HUES64 (cell line): ENCODE measurements around the gene DMRTA1.
"Not testable (repeated sequence)": the region's sequence is repeated elsewhere in the genome, so short reads cannot be mapped to it uniquely, and the experiment has no call there.

Experiments used
- H3K27ac ChIP-seq: 2 replicates; pipeline ENCODE4 v1.7.0; 2013; ENCODE audit warnings: low read depth, low read length, inconsistent platforms
- H3K27me3 ChIP-seq: 2 replicates; pipeline ENCODE4 v1.6.1; 2013; ENCODE audit warnings: mild to moderate bottlenecking, low read length; ENCODE audit not compliant: insufficient read depth
- H3K36me3 ChIP-seq: 2 replicates; pipeline ENCODE4 v1.6.1; 2013; ENCODE audit warnings: mild to moderate bottlenecking, low read length; ENCODE audit not compliant: insufficient read depth
- H3K4me1 ChIP-seq: 2 replicates; pipeline ENCODE4 v1.6.1; 2013; ENCODE audit warnings: mild to moderate bottlenecking, low read length, moderate library complexity; ENCODE audit not compliant: insufficient read depth
- H3K4me3 ChIP-seq: 2 replicates; pipeline ENCODE4 v1.5.1; 2013; ENCODE audit warnings: mild to moderate bottlenecking, low read length, moderate library complexity
- H3K9ac ChIP-seq: 2 replicates; pipeline ENCODE4 v1.6.1; 2013; ENCODE audit warnings: mild to moderate bottlenecking, low read depth, low read length
- H3K9me3 ChIP-seq: 2 replicates; pipeline ENCODE4 v1.6.1; 2013; ENCODE audit warnings: low read depth, low read length; ENCODE audit not compliant: insufficient read depth
- WGBS: fragments of 150-250, 120-280 bp; methylation state at CpG from one replicate; pipeline ENCODE4 v1.1.7; 2013; ENCODE audit warnings: missing lambda C conversion rate; 5-methylcytosine and 5-hydroxymethylcytosine counted together

Gene DMRTA1

DNA sequence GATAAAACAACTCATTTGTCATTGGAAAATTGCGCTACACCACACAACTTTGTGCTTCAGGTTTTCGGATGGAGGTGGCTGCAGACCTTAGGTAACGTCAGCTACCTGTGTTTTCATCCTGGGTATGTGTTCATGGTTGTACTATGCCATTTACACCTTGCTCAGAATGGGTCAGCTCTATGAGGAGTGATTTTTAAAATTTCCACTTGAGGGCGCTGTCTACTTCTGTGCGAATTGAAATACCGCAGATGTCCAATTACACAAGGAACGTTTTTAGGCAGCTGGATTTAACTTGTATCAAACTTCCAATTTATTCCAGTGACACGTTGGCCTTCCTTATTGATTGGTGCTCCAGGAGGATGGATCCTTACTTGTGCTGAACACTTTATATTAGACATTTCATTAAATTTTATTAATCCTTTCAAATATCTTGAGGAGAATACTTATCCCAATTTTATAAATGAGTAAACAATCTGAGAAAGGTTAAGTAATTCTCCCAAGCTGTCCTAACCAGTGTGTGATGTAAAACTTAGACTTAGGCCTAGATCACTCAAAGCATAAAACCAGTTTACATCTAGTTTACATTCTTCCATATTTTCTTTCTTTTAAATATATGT is 23.4 kb downstream of the DMRTA1 start:
- H3K36me3 ChIP-seq = no peaks in the 10 kb centered on the region
- no peaks in the 10 kb centered on the region for H3K9me3 ChIP-seq
- H3K27me3 ChIP-seq = no peaks in the 10 kb centered on the region
- 8% methylated on average over 8 of the region's 8 CpGs for WGBS
- no peak overlapping the region for H3K27ac ChIP-seq
- H3K4me1 ChIP-seq = no peaks in the 10 kb centered on the region; the same call in 1 of the 2 replicates
- no peak overlapping the region for H3K9ac ChIP-seq
- no peak overlapping the region for H3K4me3 ChIP-seq

DNA sequence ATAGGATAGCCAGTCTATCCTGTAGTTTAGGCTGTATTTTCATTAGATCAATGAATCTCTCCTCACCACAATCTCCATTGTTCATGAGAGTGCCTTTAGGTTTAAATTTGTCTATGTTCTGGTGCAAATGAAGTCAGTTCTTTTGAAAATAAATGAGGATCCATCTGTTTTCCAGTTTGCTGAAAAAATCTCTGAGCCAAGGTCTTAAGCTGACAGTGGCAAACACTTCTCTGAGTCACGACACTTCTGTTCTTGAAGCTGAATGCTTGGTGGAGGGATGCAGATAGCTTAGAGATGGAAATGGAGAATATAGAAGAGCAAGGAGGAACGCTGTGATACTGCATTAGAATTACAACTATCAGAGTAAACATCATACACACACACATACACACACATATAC is 34.9 kb downstream of the DMRTA1 start:
- Histone ChIP-seq H3K4me3 (no peak overlapping the region), H3K27ac (no peak overlapping the region), H3K36me3 (no peaks in the 10 kb centered on the region), H3K9me3 (no peaks in the 10 kb centered on the region), H3K9ac (no peak overlapping the region), H3K27me3 (no peaks in the 10 kb centered on the region), H3K4me1 (peaks cover 27% of the 10 kb centered on the region)
- 81% methylated on average over 2 of the region's 2 CpGs for WGBS

- H3K4me3 ChIP-seq = no peak overlapping the region
- no peak overlapping the region for H3K9ac ChIP-seq
- 13% methylated on average over 1 of the region's 1 CpG for WGBS
These were observed 37.0 kb downstream of the DMRTA1 start for GRCh38 chr9:22483528-22484070.

DNA sequence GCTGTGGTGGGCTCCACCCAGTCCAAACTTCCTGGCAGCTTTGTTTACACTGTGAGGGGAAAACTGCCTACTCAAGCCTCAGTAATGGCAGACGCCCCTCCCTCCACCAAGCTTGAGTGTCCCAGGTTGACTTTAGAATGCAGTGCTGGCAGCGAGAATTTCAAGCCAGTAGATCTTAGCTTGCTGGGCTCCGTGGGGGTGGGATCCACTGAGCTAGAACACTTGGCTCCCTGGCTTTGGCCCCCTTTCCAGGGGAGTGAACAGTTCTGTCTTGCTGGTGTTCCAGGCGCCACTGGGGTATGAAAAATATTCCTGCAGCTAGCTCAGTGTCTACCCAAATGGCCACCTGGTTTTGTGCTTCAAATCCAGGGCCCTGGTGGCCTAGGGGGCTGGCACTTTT is 49.6 kb downstream of the DMRTA1 start:
- 88% methylated on average over 4 of the region's 4 CpGs for WGBS
- H3K4me3 ChIP-seq, H3K27me3 ChIP-seq, H3K4me1 ChIP-seq, H3K36me3 ChIP-seq, H3K27ac ChIP-seq, H3K9me3 ChIP-seq, H3K9ac ChIP-seq: not testable (repeated sequence)

More at GRCh38 chr9:22483528-22484070, 37.0 kb downstream of the DMRTA1 start:
- Histone ChIP-seq H3K36me3 (no peaks in the 10 kb centered on the region), H3K9me3 (no peaks in the 10 kb centered on the region), H3K27me3 (no peaks in the 10 kb centered on the region), H3K27ac (peak overlapping the region; percentile 31; the same call in 1 of the 2 replicates), H3K4me1 (peaks cover 27% of the 10 kb centered on the region)
